ENCODE data around the gene GPR26. TPM values are rescaled to one million over a fixed set of nuclear protein-coding genes. Genes with fewer than 3 reads are reported as not detected.

The GPR26 gene
- total and polyA plus RNA-seq, 12 donors: not detected

DNA sequence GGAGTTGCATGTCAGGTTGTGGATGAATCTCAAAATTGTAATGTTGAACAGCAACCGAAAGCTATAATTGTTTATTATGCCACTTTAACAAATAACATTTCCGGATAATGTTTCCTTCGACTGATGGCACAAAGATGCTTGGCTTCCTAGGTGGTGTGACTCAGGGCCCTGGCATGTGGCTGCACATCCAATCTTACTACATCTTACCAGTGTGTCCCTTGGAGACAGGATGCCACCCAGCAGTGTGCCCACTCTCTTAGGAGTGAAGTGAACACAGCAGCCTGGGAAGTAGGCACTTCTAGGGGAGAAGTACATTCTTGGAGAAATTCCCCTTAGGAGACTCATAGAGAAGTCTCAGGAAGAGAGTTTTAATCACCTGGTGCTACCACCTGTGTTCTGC, 33.0 kb upstream of the GPR26 start:
- intact Hi-C loops (cut with DNase I): no loop called here
- H3K36me3 ChIP-seq: no peaks in the 10 kb centered on the region
- H3K4me1 ChIP-seq: no peaks in the 10 kb centered on the region
- peaks cover 0 to 27% (median 0%) of the 10 kb centered on the region in 7 donors for H3K27me3 ChIP-seq
- ATAC-seq: no peak
- WGBS, 2 donors: 92 to 95% methylated on average over 3 of the region's 3 CpGs
- peaks cover 0 to 32% (median 3%) of the 10 kb centered on the region in 11 donors for H3K9me3 ChIP-seq
- no peak overlapping the region for H3K27ac ChIP-seq
- TF ChIP-seq, protein P1, sequence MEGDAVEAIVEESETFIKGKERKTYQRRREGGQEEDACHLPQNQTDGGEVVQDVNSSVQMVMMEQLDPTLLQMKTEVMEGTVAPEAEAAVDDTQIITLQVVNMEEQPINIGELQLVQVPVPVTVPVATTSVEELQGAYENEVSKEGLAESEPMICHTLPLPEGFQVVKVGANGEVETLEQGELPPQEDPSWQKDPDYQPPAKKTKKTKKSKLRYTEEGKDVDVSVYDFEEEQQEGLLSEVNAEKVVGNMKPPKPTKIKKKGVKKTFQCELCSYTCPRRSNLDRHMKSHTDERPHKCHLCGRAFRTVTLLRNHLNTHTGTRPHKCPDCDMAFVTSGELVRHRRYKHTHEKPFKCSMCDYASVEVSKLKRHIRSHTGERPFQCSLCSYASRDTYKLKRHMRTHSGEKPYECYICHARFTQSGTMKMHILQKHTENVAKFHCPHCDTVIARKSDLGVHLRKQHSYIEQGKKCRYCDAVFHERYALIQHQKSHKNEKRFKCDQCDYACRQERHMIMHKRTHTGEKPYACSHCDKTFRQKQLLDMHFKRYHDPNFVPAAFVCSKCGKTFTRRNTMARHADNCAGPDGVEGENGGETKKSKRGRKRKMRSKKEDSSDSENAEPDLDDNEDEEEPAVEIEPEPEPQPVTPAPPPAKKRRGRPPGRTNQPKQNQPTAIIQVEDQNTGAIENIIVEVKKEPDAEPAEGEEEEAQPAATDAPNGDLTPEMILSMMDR (IDR thresholded peaks at IDR 0.05): no peak
- DNase-seq: no peak
- no peak overlapping the region for H3K4me3 ChIP-seq

DNA sequence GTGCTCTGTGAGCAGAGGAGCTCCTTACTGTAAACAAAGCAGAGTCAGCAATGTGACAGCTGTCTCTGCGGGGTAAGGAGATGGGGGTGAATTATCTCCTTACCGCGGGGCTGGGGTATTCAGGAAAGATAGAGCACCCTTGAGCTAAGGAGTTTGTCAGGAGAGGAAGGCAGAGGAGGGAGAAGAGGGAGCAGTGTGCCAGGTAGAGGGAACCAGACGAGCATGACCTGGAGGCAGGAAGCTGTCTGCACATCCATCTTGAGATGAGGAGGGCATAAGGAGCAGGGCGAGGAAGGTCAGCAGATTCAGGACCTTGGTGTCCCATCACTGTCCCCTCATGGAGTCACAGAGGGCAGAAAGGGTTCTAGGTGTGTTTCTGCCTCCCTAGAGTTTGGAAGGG, 32.5 kb upstream of the GPR26 start:
- intact Hi-C loops (cut with DNase I): no loop called here
- no peak overlapping the region for H3K27ac ChIP-seq
- no peak for DNase-seq
- peaks cover 0 to 28% (median 0%) of the 10 kb centered on the region in 7 donors for H3K27me3 ChIP-seq
- no peaks in the 10 kb centered on the region for H3K4me1 ChIP-seq
- H3K36me3 ChIP-seq: no peaks in the 10 kb centered on the region
- H3K9me3 ChIP-seq: peaks cover 0 to 27% (median 3%) of the 10 kb centered on the region in 11 donors
- WGBS, 2 donors: 56 to 62% methylated on average over 5 of the region's 5 CpGs
- no peak for ATAC-seq
- TF ChIP-seq, protein P1 (IDR thresholded peaks at IDR 0.05): no peak
- H3K4me3 ChIP-seq: no peak overlapping the region

DNA sequence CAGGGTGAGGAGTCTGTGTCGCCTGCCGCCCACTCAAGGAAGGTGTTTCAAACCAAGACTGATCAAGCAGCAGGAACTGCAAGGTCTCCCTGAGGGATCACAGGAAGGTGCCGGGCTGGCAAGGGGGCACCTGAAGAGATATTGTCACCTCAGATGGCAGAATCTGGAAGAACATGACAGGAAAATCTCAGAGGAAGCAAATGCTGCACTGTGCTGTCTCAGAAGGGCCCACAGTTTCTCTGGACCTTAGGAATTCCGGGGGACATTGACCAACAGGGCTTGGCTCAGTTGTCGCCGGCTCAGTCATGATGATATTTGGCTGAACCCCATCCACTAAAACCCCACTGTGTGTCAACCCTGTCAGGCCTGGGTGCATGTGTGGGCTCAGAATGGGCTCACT, 31.9 kb upstream of the GPR26 start:
- peaks cover 0 to 34% (median 4%) of the 10 kb centered on the region in 7 donors for H3K27me3 ChIP-seq
- WGBS, 2 donors: 89% methylated on average over 6 of the region's 6 CpGs
- H3K9me3 ChIP-seq: peaks cover 0 to 23% (median 3%) of the 10 kb centered on the region in 11 donors
- H3K4me3 ChIP-seq: no peak overlapping the region
- no peak overlapping the region for H3K27ac ChIP-seq
- TF ChIP-seq, protein P1 (IDR thresholded peaks at IDR 0.05): no peak
- intact Hi-C loops (cut with DNase I): no loop called here
- DNase-seq: no peak
- H3K36me3 ChIP-seq: no peaks in the 10 kb centered on the region
- no peak for ATAC-seq
- no peaks in the 10 kb centered on the region for H3K4me1 ChIP-seq

DNA sequence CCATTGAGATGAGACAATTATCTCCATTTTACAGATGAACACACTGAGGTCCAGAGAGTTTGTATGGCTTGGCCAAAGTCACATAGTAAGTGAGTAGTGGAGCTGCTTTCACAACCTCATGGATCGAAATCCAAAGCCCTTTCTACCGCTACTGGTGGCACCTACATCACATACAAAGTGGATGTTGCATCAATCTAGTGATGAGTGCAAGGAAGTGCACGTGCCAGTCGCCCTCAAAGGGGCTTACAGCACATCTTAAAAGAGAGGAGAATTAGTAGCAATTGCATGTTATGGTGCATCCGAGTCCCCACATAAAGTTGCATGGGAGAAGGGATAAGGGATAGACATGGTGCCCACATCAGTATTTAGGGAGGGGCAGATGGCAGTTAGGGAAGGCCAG, 31.0 kb upstream of the GPR26 start:
- H3K9me3 ChIP-seq: peaks cover 0 to 14% (median 0%) of the 10 kb centered on the region in 11 donors
- WGBS, 2 donors: 70 to 72% methylated on average over 5 of the region's 5 CpGs
- TF ChIP-seq, protein P1 (IDR thresholded peaks at IDR 0.05): no peak
- peaks cover 0 to 43% (median 3%) of the 10 kb centered on the region in 7 donors for H3K27me3 ChIP-seq
- no peak for ATAC-seq
- intact Hi-C loops (cut with DNase I): no loop called here
- DNase-seq: no peak
- H3K27ac ChIP-seq: no peak overlapping the region
- H3K36me3 ChIP-seq: no peaks in the 10 kb centered on the region
- H3K4me3 ChIP-seq: no peak overlapping the region
- no peaks in the 10 kb centered on the region for H3K4me1 ChIP-seq

Measured in heart right ventricle (tissue), 16 donors.